HG03565 (cell line): ENCODE measurements around the gene FRAS1.

ENCODE experiments used
- ATAC-seq: cut with Tn5 transposase; IDR thresholded peaks from one replicate; pipeline ENCODE4 v1.9.1; 2021; ENCODE audit warnings: mild to moderate bottlenecking, moderate library complexity; ENCODE audit not compliant: unreplicated experiment

The FRAS1 gene

DNA sequence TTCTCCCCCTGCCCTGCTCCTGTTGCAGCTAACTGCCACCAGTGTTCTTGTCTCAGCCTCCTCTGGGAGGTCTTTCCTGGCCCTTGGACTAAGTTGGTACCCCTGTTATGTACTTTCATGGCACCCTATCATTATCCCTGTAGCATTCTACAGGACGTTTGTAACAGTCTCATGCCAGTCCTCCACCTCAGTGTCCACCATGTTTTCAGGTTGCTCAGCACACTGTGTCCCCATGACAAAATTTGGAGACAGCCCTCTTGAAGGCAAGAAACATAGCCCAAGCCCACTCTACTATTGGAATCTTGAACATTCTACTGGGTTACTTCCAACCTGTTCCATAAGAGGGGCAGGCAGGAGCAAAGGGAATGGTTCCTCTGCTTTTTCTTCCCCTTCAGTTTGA is 300.0 kb downstream of the FRAS1 start:
- no peak for ATAC-seq

DNA sequence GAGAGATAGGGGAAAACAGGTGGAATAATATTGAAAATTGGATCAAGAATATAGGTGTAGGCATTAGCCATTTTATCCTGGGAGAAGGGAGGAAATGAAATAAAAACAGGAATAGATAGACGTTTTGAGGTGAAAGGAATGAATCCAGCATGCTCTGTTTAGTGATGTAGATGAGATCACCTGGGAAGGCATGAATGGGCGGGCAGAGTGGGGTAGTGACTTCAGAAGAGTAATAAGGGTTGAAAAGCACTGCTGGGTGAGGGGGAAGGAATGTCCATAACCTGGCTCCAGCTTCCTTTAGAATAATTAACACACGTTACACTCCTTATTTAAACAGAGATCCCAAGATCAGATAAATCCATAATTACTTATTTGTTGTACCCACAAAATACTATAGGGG is 303.3 kb downstream of the FRAS1 start:
- ATAC-seq, result no peak

DNA sequence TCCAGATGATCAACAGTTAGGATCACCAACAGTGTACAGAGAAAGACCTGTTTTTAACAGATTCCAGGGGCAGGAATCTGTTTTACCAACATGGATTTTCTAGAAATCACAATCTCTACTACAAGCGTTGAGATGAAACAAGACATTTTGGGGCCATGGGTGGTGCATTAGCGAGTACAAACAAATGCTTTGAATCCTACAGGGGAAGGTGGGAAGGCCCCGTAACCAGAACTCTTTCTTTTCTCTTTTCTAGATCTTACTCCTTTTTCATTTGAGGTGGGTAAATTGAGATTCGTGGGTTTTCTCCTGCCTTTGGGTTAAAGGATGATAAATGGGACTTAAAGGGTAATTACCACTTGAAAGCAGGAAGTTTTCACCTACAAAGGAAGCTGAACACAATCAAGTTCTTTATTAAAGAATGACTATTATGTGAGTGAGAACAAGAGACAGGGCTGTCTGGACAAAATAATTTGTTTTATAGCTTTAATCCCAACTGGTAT is 304.5 kb downstream of the FRAS1 start:
- no peak for ATAC-seq

DNA sequence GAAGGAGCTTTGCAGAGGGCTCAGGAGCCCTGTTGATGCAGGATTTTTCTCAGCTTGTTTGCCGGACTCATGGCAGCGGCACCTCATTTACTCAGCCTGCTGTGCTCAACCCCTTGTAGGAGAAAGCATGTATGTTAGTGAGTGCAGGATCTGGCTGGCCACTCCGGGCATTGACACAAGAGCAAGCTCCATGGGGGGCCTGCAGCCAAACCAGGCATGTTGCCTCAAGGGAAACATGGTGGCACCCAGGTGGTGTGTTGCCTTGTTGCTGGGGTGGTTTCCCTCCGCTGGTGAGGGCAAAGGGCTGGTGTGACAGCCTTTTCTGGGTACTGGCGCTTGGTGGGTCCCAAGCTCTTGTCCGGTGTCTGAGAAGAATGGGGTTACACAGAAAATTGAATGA is 305.2 kb downstream of the FRAS1 start:
- ATAC-seq, result no peak

DNA sequence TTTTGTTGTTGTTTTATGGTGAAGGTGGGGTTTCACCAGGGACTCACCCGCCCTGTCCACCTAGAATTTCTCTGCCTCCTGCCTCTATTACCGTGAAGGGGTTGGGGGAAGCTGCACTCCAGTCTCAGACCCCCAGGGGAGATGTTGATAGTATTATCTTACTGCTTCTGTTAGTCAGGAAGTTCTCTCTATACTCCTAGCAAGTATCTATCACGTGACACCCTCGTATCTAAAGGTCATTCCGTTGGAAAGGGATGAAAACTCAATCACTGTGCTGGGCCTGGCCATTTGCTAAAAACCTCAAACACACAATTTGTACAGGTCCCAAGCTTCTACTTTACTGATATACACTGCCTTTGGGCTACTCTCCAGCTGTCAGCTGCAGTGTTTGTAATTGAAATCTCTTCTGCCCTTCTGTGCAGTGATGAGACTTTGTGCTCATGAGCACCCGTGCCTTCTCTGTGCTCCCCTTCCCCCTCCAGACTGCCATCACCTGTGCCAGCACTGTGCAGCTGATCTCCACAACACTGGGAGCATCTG is 306.0 kb downstream of the FRAS1 start:
- no peak for ATAC-seq

DNA sequence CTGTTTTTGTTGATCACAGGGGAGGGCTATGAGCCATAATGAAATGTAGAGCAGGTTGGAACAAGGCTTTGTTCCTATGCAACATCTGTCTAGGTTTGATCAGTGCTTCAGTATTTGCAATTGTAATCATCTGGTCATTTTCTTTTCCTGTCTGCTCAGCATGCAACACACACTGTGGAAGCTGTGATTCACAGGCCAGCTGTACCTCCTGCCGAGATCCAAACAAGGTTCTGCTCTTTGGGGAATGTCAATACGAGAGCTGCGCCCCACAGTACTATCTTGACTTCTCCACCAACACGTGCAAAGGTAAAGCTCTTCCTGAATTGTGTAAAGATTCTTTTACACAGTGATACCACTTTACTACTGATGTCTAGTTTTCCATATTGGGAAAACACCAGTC is 312.6 kb downstream of the FRAS1 start:
- ATAC-seq, result no peak

DNA sequence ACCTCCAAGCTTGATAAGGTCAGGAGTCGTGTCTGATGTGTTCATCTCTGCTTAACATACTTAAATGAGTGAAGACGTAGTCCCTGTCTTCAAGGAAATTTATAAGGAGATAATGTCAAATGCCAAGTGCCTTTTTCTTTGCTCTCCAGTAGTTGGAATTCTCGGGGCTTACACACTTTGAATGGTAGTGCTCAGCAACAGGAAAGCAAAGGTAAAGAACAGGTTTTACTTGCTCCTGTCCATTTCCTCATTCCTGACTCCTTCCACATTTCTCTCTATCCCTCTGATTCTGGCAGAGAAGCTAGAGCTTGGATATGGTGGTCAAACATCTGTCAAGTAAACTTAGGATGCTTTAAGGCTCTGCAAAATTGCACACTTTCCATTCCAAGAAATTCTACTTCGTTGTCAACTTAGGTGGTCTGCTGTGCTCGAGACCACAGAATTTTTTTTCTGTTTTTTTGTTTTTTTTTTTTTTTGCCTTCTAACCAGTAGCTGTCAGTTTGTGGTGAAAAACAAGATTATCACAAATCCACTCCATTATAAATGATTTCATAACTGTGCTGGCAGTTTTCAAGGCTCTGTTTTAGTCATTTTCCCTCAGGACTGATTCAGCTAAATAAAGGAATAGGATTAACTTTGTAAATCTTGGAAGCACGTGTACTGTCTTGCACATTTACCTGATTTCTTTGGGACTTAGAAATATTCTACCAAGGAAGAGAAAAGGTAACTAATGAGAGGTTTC is 313.7 kb downstream of the FRAS1 start:
- ATAC-seq, result no peak

DNA sequence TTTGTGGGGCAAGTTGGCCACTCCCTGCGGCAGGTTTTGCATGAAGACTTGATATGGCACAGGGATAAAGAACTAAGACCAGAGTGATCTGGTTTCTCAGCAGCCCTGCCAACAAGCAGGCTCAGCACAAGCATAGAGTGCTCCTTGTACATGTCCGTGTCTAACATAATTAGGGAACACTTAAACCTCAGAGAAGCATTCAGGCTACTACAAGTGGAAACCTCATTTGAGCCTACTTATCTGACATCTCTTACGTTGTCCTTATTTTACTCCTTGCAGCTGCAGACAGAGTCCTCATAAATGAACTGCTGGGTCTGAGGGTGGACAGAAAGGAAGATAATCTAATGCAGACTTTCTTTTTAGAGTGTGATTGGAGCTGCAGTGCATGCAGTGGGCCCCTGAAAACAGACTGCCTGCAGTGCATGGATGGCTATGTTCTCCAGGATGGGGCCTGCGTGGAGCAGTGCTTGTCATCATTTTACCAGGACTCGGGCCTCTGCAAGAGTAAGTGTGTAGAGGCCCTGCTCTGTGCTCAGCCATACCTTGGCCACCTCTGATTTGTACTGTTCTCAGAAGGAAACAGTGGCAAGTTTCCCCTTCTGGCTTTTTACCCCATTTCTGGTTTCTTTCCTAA is 315.3 kb downstream of the FRAS1 start:
- no peak for ATAC-seq

DNA sequence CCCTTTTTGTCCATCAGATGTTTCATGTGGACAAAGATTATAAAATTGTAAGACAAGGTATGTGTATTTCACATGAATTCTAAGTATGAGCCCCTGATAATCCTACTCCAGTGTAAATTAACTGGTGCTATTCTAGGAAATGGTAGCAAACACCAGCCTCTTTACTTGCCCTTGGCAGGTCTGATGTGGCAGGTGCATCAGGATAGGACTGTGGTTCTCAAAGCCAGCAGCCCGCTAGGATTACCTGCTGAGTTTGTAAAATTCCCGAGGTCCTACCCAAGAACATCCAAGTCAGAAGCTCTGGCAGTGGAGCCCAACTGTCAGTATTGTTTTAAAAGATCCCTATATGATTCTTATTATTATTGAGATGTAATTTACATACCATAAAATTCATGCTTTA is 320.4 kb downstream of the FRAS1 start:
- no peak for ATAC-seq

DNA sequence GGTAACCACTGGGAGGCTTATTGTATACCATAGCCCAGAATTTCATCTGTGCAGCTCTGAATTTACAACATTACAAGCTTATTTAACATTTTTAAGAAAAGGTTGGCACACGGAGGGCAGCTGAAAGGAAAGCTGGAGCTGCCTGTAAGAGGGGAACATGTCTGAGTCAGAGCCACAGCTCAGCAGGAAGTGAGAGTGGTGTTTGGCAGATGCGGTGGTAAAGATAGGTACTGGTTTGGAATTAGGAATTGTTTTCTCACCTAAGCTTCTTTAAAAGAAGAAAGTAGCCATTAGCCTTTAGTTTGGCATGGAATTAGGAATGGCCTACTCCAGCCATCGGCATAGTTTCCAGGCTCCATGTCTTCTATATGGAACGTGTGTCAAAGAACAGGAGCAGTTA is 321.9 kb downstream of the FRAS1 start:
- ATAC-seq, result no peak

DNA sequence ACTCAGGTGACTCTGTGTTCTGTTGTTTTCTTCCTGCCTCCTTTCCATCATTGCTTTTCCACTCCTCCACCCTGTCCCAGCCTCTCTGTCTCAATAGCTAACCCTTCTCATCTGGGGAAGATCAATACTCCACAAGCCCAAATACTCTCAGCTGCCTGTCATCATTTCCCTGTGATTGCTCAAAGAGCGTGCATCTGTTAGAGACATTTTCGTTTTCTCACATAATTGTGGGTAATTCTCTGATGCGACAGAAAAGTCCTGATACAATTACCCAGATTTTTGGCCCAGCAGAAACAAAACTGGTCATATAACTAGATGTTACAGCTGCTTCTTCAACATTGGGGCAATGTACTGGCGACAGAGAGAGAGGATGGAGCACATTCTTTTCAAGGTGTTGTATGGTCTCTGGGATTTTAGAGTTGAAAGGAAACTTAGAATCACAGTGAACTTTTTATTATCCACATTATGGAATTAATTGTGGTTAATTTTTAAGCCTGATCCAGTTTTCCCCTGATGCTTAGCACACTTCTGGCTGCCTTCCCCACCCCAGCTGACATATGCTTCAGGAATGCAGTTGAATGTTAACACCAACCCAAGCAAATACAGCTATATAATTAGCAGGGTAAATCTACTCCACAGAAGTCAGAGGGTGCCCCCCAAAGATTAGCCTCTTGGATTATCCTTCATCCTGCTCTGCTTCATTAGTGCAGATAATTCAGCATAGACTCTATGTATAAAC is 323.0 kb downstream of the FRAS1 start:
- ATAC-seq, result no peak

DNA sequence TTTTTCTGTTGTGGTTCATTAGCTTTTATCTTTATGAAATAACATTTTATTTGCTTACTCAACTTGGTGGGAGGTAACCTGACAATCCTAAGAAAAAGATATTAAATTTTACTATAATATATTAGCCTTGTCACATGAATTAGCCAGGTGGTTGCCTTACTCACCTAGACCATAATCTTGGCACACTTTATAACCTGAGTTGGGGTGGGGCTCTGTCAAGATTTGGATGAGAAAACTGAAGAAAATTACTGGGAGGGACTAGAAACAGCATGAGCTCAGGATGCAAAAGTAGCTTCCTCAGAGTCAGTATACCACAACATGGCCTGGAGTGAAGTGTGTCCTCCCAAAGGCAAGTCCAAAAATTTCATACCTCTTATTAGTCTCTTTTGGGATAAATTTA is 329.6 kb downstream of the FRAS1 start:
- ATAC-seq, result no peak

DNA sequence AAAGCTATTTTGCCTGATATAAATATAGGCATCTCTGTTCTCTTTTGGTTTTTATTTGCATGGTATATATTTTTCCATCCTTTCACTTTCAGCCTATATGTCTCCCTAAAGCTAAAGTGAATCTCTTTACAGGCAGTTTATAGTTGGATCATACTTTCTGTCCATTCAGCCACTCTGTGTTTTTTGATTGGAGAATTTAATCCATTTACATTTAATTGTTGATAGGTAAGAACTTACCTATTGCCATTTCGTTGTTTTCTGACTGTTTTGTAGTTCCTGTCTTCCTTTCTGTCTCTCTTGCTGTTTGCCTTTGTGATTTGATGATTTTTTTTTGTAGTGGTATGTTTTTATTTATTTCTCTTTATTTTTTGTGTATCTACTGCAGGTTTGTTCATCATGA is 338.5 kb downstream of the FRAS1 start:
- ATAC-seq, result no peak

DNA sequence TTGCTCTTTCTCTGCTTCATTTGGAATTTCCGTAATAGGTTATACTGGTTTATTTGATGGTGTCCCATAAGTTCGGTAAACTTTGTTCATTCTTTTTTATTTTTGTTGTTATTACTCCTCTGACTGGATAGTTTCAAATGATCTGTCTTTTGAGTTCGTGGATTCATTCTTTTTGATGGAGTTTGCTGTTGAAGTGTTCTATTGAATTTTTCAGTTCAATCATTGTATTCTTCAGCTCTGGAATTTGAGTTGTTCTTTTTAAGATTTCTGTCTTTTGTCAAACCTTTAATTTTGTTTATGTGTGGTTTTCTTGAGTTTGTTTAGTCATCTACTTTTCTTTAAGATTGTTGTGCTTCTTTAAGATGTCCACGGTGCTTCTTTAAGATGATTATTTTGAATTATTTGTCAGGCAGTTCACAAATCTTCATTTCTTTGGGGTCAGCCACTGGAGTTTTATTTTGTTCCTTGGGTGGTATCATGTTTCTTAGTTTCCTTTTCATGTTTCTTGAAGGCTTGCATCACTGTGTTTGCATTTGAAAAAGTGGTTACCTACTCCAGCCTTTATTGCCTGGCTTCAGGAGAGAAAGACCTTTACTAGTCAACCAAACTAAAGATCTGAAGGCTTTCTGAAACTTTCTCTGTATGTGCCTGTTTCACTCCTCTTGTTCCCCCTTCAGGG is 339.6 kb downstream of the FRAS1 start:
- no peak for ATAC-seq

DNA sequence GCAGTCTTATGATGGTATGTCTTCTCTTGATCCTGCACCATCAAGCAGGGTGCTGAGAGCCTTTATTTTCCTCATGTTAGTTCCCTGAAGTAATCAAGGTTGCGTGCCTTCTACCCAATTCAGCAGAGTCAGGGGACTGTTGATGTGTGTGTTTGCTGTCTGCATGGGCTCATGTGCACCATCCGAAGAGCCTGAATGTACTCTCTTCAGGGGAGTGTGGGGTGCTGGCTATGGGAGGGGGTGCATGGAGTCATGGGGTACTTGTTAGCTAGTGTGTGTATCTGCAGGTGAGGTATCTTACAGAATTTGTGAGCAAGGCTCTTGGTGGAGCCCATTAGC is 340.1 kb downstream of the FRAS1 start:
- ATAC-seq, result no peak

DNA sequence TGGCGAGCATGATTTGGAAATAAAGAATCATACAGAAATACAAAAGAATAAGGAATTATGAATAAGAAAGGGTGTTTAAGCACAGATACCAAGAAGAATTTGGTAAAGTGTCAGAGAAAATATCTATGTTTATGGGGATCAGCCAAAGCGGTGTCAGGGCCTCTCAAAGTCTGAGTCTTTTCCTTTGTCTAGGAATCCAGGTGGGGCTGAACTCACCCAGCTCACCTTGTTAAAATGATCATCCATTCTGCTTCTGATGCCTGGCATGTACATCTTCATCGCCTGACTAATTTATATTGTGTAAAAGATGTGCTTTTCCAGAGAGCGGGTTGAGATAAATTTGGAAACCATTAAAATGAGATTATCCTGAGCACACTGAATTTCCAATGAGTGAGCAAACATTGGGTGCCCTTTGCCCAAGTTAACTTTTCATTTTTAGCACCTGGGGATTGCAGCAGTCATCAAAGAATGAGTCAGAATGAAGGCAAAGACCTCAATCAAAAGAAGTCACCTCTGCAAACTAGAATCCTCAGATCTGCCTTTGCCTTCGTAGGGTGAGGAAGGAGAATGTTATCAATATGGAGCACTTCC is 352.6 kb downstream of the FRAS1 start:
- no peak for ATAC-seq

DNA sequence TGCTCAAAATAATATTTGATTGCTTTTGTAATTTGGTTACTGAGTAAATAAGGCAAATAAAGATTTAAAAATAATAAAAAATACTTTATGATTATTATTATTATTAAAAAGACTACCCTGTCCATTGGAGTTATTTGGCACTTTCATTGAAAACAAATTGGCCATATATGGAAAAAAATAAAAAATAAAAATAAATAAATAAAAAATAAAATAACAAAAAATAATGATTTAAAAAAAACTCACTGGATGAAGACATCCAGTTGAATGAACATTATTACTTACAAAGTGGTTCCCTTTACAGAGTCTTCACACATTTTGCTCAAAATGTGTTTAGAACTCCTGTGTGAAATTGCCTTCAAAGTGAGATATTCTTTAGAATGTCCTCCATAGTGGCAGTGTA is 353.1 kb downstream of the FRAS1 start:
- ATAC-seq, result no peak

DNA sequence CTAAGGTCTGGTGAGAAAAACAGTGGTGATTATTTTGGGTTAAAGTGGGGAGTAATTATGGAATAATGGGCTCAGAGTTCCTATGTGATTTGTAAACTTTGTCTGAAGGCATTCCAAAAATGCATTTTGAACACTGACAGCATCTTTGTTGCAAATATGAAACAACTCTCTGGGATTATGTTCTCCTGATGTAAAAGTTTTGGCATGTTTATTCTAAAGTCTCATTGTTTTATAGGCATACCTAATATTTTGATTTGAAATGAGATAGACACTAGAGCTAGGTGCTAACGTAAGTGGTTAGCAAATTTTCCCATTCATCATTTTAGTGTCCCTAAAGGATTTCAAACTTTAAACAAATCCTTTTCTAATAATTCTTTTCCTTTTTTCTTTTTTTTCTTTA is 353.6 kb downstream of the FRAS1 start:
- no peak for ATAC-seq

DNA sequence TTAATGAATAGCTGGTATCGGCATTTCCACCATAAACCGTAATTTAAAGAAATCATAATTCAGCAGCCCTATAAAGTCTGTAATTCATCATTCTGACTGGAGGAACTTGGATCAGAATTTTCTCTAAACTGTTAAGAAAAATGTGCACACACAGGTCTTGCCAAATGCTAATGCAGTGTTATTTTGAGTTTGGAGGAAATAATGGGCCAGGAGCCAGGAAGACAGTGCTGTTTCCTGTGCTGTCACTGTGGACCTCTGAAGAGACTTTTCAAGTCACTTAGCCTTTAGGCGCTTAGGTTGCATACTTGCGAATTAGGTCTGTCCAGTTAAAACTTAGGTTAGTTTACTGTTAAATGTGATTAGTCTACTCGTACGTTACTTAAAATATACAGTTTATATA is 357.0 kb downstream of the FRAS1 start:
- no peak for ATAC-seq

DNA sequence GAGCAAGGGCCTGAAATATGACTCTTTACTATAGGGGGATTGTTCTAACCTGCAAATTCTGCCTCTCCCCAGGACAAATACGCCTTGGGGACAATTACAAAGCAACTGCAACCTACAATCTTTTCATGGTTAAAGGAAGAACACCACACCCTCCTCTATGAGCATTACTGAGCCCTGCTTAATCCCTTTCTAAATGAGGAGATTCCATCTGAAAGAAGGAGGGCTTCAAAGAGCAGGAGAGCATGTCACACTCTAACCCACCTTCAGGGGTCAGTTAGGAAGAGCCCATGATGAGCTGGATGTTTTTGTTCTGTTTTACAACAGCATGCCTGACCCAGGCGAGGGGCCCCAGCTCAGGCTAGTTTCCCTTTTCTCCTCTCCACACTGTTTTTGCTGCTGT is 360.5 kb downstream of the FRAS1 start:
- ATAC-seq, result no peak

DNA sequence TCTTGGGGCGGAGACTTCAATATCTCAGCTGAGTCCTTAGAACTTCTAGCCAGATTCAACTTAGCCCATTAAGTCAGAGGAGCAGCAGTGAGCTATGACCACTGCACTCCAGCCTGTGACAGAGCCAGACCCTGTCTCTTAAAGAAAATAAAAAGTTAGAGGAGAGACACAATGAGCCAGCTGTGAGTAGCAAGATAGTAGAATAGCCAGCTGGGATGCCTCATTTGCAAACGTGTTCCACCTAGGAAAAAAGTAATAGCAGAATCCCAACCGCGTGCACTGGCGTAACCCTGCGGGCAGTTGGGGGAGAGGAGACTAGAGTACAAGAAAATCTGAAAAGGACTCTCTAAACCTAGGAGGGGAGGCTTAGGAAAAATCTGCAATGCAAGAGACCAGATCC is 361.3 kb downstream of the FRAS1 start:
- ATAC-seq, result no peak
